H1 (cell line): ENCODE measurements around the gene NRL. TPM values are rescaled to one million over a fixed set of nuclear protein-coding genes. Genes with fewer than 3 reads are reported as not detected.

Experiments used
- BRCA1 ChIP-seq: IDR thresholded peaks from 2 replicates; pipeline ENCODE4 v1.6.1; 2012; ENCODE audit warnings: low read depth, low read length, improper control_type of control experiment
- polyA plus RNA-seq, 7 experiments: library from polyadenylated mRNA; depleted of rRNA in 3 of 7; stranded (reverse) in 5 of 7; unstranded in 2 of 7; fragments of >200 nt in 5 of 7; fragments of 200-250 nt in 2 of 7; gene quantifications; 1 replicate in 5 of 7; 2 replicates in 1 of 7; 4 replicates in 1 of 7; pipeline versions ENCODE4 v1.2.1 to v1.2.3, GENCODE V29; 2011 to 2013; ENCODE audit warnings: missing spikeins in 2 of 7, mixed read lengths in 2 of 7
- total RNA-seq: library from RNA; stranded (reverse); fragmentation: NEBNext Ultra II Directional; extraction: Animal tissue kit (Norgen Biotek cat#: 25700); gene quantifications from 2 replicates; pipeline ENCODE4 v1.2.1, GENCODE V29; 2021
- TF ChIP-seq, protein P1 (sequence below): fragments of 300-600 bp; sonication (generic); IDR thresholded peaks from 2 replicates; pipeline ENCODE4 v1.7.1; 2012; ENCODE audit warnings: low read length, moderate library complexity, mild to moderate bottlenecking, inconsistent platforms; ENCODE audit not compliant: insufficient replicate concordance

NRL gene
- total and polyA plus RNA-seq, 2 of the 8 experiments (the other 6 are each of a cell fraction or from before 2014, with no cell fraction given) = 1.1 to 2.2 TPM

DNA sequence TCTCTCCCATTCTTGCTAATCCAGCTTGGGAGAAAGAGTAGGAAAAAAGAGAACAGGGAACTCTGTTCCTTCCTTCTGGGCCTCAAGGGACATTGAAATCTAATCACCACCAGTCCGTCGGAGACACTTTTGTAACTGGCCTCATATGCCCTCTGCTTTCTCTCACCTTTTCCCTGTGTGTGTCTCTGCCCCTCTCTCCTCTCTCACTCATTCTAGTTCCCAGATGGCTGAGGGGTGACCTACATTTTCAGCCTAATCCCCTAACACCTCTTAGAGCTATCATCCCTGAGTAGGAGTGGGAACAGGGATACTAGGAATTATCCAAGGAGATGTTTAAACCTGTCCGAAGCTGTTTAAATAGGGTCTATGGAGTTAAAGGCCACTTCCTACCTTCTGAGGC, 29.5 kb downstream of the NRL start (continued):
- TF ChIP-seq, protein P1, sequence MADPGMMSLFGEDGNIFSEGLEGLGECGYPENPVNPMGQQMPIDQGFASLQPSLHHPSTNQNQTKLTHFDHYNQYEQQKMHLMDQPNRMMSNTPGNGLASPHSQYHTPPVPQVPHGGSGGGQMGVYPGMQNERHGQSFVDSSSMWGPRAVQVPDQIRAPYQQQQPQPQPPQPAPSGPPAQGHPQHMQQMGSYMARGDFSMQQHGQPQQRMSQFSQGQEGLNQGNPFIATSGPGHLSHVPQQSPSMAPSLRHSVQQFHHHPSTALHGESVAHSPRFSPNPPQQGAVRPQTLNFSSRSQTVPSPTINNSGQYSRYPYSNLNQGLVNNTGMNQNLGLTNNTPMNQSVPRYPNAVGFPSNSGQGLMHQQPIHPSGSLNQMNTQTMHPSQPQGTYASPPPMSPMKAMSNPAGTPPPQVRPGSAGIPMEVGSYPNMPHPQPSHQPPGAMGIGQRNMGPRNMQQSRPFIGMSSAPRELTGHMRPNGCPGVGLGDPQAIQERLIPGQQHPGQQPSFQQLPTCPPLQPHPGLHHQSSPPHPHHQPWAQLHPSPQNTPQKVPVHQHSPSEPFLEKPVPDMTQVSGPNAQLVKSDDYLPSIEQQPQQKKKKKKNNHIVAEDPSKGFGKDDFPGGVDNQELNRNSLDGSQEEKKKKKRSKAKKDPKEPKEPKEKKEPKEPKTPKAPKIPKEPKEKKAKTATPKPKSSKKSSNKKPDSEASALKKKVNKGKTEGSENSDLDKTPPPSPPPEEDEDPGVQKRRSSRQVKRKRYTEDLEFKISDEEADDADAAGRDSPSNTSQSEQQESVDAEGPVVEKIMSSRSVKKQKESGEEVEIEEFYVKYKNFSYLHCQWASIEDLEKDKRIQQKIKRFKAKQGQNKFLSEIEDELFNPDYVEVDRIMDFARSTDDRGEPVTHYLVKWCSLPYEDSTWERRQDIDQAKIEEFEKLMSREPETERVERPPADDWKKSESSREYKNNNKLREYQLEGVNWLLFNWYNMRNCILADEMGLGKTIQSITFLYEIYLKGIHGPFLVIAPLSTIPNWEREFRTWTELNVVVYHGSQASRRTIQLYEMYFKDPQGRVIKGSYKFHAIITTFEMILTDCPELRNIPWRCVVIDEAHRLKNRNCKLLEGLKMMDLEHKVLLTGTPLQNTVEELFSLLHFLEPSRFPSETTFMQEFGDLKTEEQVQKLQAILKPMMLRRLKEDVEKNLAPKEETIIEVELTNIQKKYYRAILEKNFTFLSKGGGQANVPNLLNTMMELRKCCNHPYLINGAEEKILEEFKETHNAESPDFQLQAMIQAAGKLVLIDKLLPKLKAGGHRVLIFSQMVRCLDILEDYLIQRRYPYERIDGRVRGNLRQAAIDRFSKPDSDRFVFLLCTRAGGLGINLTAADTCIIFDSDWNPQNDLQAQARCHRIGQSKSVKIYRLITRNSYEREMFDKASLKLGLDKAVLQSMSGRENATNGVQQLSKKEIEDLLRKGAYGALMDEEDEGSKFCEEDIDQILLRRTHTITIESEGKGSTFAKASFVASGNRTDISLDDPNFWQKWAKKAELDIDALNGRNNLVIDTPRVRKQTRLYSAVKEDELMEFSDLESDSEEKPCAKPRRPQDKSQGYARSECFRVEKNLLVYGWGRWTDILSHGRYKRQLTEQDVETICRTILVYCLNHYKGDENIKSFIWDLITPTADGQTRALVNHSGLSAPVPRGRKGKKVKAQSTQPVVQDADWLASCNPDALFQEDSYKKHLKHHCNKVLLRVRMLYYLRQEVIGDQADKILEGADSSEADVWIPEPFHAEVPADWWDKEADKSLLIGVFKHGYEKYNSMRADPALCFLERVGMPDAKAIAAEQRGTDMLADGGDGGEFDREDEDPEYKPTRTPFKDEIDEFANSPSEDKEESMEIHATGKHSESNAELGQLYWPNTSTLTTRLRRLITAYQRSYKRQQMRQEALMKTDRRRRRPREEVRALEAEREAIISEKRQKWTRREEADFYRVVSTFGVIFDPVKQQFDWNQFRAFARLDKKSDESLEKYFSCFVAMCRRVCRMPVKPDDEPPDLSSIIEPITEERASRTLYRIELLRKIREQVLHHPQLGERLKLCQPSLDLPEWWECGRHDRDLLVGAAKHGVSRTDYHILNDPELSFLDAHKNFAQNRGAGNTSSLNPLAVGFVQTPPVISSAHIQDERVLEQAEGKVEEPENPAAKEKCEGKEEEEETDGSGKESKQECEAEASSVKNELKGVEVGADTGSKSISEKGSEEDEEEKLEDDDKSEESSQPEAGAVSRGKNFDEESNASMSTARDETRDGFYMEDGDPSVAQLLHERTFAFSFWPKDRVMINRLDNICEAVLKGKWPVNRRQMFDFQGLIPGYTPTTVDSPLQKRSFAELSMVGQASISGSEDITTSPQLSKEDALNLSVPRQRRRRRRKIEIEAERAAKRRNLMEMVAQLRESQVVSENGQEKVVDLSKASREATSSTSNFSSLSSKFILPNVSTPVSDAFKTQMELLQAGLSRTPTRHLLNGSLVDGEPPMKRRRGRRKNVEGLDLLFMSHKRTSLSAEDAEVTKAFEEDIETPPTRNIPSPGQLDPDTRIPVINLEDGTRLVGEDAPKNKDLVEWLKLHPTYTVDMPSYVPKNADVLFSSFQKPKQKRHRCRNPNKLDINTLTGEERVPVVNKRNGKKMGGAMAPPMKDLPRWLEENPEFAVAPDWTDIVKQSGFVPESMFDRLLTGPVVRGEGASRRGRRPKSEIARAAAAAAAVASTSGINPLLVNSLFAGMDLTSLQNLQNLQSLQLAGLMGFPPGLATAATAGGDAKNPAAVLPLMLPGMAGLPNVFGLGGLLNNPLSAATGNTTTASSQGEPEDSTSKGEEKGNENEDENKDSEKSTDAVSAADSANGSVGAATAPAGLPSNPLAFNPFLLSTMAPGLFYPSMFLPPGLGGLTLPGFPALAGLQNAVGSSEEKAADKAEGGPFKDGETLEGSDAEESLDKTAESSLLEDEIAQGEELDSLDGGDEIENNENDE = no peak
- no peak for TF ChIP-seq BRCA1
- TF ChIP-seq, all 59 proteins: peak for 0
